ENCODE measurements around the gene FBP1.

FBP1 gene

GRCh38 chr9:94639061-94639998 is at the start of gene FBP1:
Gene FBP1, minus strand, starts transcription at chr9:94639518. Its CDS starts 208 bp downstream, at chr9:94639310.
- peak; percentile 35 for DNase-seq

DNA sequence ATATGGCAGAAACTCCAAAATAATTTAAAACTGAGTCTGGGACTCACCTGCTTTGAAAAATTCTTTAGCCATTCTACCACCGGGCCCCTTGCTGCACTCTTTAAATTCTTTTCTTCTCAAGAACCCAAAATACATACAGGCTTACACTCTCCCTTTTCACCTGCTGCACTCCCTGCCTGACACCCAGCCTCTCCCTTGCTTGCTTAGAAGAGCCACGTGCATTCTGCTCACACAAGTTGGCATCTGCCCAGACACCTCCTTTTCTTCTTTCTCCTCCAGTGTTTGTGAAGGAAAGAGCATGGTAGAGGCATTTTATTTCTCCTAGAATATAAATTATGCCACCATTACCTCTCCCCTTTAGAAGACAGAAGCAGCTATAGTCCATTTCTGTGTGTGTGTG is 48.1 kb upstream of the FBP1 start:
- DNase-seq = no peak

DNA sequence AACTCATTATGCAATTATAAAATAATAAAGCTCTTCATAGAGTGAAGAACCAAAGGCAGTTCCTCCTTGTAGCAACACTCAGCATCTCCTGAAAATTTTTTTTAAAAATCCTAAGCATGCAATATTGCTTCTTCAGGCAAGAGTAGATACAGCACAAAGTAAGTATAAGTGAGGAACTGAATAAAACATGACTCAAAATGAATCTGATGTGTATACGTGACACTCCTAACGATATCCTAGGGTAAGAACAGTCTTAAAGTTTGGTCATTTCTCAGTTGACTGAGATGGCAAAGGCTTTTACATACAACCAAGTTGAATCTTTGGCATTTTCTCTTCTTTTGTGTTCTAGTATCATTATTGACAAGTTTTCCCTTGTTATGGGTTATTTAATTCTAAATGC is 46.0 kb upstream of the FBP1 start:
- DNase-seq = no peak

DNA sequence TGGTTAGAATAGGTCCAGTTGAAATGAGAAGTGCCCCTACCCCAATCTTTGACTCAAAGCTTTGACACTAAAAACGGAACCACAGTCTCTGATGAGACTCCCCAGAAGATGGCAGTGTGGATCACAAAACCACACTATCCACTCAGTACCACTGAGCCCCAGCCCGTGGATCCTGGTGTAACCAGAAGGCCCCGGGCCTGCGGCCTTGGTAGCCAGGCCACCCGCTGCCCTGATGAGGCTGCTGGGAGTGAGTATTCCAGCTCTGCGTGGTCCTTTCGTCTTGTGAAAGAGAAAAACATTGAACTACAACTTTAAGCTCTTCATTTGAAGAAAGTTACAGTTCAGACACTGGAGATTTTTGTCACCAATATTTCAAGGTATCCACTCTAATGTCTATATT is 42.2 kb upstream of the FBP1 start:
- DNase-seq = peak; percentile 66

- no peak for DNase-seq
These were observed 41.3 kb upstream of the FBP1 start for GRCh38 chr9:94680621-94681020.

- DNase-seq = no peak
These were observed 40.7 kb upstream of the FBP1 start for GRCh38 chr9:94680020-94680419.

GRCh38 chr9:94679587-94679986 is 40.3 kb upstream of the FBP1 start:
- no peak for DNase-seq

DNA sequence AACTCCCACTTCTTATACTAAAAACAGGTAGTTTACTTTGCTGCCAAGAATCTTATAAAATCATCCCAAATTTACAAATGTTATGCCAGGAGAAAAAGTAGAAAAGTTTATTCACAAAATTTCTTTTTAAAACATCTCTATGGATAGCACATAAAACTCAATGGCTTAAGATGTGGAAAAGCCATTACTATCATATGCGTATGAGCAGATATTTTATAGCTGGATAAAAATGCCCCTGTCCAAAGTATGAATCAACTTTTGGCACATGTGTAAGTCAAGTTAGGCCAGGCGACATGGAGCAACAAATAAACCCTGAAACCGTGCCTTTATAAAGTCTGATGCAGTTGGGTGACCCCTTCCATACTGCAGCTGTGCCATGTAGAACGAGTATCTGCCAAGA is 38.6 kb upstream of the FBP1 start:
- no peak for DNase-seq

GRCh38 chr9:94676446-94677131 is 37.3 kb upstream of the FBP1 start:
- no peak for DNase-seq

- DNase-seq = no peak
These were observed 35.9 kb upstream of the FBP1 start for GRCh38 chr9:94675008-94675881.

- DNase-seq = no peak
These were observed 33.6 kb upstream of the FBP1 start for GRCh38 chr9:94672811-94673487.

- DNase-seq = peak; percentile 60
These were observed 29.8 kb upstream of the FBP1 start for GRCh38 chr9:94668928-94669729.

- no peak for DNase-seq
These were observed 29.2 kb upstream of the FBP1 start for GRCh38 chr9:94668418-94668927.

- DNase-seq = no peak
These were observed 27.2 kb upstream of the FBP1 start for GRCh38 chr9:94666364-94667099.

DNA sequence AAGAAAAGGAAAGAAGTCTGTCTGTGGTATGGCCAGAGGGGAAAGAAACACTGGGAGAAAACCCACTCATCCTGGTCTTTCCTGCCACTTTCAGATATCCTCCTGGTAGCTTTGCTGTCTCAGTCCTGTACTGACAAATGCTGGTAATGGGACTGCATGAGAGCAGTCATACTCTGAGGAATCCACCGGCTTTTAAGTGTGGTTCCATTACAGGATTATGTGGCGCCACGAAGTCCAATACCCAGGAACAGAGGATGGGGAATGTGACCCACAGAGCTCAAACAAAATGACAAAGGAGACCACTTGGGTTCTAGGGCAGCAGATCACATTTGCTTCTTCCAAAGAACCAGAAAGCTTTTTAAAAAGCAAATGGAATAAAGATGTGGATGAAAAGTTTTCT is 26.3 kb upstream of the FBP1 start:
- DNase-seq = no peak

DNA sequence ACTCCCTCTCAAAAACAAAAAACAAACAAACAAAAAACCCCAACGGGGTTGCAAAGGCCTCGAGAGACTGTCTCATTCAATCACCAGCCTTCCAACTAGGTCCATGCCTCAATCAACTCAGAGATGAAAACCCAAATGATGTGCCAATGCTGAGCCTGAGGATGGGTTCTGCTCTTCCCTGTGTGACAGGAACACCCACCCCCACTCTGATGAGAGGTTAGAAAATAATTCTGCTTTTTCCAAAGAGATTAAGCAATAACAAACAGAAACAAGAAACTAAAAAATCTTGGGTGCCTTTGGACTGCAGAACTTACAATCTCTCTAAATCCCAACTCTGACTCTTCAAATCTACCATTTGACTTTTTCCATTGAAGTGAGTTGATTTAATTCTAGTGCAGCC is 25.5 kb upstream of the FBP1 start:
- no peak for DNase-seq

DNA sequence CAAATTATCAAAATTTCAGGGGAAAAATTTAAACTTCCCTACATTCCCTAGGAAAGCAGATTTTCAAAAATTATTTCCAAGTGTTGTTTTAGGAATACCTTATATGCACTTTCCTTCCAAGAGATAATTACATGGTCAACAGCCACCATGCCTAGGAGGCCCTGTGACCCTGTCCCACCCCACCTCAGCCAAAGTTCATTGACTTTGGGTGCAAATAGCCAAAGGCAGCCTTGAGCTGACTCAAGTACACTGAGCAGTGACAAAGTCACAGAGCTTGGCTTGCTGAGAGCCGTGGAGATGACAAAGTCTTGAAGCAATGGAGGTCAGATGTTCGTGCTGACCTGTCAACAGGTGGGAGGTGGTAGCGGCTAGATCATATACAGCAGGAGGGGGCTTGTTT is 24.3 kb upstream of the FBP1 start:
- no peak for DNase-seq

DNA sequence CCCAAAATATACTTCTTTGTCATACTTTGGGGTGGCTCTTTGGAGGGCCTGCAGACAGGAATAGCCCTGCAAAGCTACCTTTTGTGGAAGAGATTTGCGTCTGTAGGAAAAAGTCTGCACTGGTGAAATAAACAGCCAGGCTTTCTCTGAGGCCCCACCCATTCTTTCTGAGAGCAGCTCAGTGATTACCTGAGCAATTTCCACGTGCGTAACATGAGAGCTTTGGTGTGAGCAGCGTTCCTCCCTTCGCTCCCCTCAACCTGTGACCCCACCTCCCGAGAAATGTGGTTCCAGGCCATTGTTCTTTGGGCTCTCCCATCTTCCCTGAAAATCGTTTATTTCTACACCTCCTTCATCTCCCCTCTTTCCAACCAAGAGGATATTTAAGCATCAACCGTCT is 23.8 kb upstream of the FBP1 start:
- DNase-seq = no peak

- DNase-seq = no peak
These were observed 17.9 kb upstream of the FBP1 start for GRCh38 chr9:94657021-94657725.

DNA sequence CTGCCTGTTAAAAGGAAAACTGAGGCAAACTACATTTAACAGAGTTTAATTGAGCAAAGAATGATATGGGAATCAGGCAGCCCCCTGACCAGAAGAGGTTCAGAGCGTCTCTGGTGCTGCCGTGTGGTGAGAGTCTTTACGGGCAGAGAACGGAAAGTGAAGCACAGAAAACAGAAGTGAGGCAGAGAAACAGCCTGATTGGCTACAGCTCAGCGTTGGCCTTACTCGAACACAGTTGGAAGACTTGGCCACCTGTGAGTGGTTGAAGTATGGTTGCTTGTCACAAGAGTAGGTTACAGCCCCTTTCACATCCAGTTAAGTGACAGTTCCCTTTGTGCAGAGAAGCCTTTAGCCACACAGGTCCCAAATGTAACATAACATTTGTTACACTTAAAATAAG is 16.9 kb upstream of the FBP1 start:
- DNase-seq = peak; percentile 54
